Measurements from ENCODE around the gene PAM.

GRCh38 chr5:102867992-102868662 is 113.0 kb downstream of the PAM start:
- TF ChIP-seq EZH2 (optimal IDR thresholded peaks at IDR 0.05; ENCODE audit: low read depth, low read length), result no peak
- TF ChIP-seq EZH2phosphoT487 (IDR thresholded peaks at IDR 0.05; ENCODE audit: low read length), result no peak

Measured in MM.1S (cell line).